ENCODE data around the gene RND3.
A peak's percentile ranks its signal among the peaks of the same experiment; 100 is the strongest.

Gene RND3, protein sequence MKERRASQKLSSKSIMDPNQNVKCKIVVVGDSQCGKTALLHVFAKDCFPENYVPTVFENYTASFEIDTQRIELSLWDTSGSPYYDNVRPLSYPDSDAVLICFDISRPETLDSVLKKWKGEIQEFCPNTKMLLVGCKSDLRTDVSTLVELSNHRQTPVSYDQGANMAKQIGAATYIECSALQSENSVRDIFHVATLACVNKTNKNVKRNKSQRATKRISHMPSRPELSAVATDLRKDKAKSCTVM

DNA sequence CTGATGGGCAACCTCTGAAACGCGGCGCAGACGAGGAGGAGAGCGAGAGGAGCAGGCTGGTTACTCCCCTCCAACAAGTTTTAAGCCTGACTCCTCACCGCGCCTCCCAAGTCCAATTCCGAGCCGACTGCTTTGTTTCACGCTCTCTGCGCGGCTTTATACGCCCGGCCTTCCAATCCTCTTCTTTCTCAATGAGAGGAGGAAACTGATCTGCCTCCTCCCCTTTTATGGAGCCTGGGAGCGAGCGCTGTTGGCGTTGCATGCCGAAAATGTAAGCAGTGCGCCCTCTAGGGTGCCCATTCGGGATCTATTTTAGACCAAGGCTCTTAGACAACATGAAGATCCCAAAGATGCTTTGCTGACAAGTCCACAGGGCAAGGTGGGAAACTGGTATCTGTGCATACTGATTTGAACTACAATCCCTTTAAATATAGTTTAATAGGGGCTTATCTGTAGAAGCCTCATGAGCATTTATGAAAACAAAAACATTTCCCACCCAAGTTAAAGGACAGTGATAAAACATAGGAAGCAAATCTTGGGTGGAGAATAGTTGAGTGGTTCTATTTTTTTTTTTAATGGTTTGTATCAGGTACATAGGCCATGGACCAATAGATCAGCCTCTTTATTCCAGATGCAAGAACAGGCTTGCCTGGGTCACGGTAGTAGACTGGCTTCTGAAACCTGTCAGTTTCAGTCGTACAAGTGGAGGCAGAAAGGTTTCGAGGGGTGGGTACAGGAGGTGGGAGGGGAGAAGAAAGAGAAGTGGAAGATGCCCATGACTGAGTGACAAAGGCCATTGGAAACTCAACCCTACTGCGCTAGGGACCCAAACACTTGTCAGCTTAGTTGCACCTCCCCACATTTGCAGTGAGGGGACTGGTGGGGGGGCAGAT lies at the start of gene RND3:
RND3 (minus strand) TSS at position 131 of the 893 bp plus-strand sequence. CDS start 250 bp downstream, outside the sequence.
- peak; percentile 97 for DNase-seq (ENCODE audit: low spot score)

DNA sequence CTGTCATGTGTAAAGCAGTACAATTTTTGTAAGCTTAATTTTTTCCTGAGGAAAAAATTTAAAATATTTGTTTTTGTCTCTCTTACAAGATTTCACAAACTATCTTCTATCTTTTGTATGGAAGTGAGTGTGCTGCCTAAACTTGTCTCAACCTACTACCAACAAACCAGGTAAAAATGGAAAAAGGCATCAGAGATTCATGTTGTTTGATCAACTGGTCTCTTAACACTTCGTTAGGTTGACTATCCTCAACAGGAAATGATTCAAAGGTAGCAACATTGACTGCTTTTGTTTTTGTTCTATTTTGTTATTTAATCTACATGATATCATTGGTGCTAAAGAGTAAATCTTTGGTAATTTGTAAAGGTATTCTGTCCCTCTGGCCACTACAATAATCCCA lies 47.7 kb upstream of the RND3 start:
- no peak for DNase-seq (ENCODE audit: low spot score)

- DNase-seq (ENCODE audit: low spot score): no peak
Measured at GRCh38 chr2:150532879-150533278, 45.4 kb upstream of the RND3 start.

DNA sequence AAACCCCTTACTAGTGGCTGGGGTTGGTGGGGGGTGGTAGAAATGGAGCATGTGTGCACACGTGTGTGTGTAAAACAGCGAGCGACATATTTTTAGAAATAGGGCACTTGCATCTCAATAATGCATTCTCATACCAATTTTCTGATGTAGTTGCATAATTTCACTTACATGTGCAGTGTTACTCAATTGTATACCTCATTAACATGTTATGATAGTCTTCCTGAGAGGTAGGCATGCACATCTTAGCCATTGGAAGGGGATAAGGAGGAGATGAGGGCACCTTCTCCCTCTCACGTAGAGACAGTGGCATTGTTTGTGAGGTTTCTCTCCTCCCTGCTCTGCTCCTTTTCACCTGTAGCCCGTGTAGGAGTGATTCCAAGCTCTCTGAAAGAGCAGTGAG lies 44.6 kb upstream of the RND3 start:
- no peak for DNase-seq (ENCODE audit: low spot score)

GRCh38 chr2:150531591-150531990 lies 44.1 kb upstream of the RND3 start:
- DNase-seq (ENCODE audit: low spot score): no peak

DNA sequence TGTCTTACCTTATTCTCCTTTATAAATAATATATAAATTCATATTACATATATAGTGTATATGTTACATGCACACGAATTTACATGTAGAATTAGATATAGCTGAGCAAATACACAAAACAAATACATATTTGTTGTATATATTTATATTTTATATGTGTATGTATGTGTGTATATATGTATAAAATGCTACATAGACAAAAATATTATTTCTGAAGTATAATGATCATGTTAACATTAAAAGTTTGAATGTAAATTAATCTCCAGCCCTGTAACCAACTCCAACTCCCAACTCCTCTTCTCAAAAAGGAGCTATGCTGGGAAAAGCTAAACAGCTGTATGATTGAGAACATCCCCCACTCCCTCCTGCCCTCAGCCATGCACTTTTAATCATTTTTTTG lies 42.7 kb upstream of the RND3 start:
- no peak for DNase-seq (ENCODE audit: low spot score)

GRCh38 chr2:150528861-150529801 lies 41.7 kb upstream of the RND3 start:
- no peak for DNase-seq (ENCODE audit: low spot score)

DNA sequence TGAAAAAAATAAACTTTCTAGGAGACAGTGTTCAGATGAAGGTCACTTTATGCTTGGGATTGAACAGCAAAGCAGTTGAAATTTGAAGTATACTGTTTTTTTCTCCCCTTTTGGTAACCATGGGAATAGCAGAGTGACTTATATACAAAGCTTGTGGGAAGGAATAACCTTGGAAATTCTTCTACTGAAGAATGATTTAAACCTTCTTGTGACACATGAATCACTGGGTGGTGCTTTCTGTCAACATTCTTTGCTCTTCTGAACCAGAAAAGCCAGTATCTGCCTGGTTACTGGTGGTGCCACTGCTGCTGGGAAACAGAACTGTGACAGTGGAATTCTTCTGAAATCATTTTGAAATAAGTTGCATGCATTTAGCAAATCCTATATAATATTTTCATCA lies 39.4 kb upstream of the RND3 start:
- DNase-seq (ENCODE audit: low spot score): no peak

DNA sequence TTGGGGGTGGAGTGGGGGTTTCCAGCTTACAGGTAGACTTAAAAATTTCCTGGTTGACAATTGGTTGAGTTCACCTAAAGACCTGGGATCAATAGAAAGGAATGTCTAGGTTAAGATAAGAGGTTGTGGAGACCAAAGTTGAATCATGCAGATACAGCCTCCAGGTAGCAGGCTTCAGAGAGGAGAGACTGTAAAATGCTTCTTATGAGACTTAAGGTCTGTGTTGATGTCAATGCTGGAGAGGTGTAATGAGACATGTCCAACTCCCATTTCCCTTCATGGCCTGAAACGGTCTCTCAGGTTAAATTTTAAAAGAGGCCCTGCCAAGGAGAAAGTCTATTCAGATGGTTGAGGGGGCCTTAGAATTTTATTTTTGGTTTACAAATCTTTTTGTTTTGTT lies 38.5 kb upstream of the RND3 start:
- DNase-seq (ENCODE audit: low spot score): no peak

GRCh38 chr2:150522269-150522668 lies 34.8 kb upstream of the RND3 start:
- no peak for DNase-seq (ENCODE audit: low spot score)

DNA sequence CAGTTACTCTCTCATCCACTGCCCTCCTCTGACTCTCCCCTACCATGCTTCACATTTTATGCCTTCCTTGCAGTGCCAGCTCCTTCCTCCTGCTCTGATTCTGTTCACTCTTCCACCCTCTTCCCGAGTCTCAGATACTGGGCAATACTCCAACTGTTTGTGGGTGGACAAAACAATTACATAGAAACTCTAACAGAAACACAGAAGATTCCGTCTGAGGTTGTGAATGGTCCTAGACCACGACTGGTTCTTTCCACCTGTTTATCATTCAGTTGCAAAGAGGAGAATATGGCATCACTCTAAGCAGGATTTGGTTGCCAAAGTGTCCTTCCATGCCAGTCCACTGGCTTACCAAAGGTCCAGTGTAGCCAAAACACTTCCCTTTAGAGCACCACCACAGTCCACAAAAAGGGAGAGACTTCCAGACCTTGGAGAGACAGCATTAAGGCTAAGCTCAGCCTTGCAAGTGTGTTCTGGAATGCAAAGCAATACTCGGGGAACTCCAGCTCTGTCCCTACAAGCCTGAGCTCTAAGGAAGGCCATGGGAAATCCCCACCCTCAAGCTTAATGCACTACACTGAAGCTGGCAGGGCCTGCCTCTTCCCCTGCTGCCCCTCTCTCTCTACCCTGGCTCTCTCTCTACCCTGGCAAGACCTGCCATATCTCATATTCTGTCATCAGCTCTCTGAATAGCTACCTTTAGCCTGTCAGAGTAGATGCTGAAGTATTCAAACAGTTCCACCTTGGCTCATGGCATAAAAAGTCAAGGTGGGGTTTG lies 33.6 kb upstream of the RND3 start:
- DNase-seq (ENCODE audit: low spot score): no peak

- no peak for DNase-seq (ENCODE audit: low spot score)
Measured at GRCh38 chr2:150520033-150520432, 32.6 kb upstream of the RND3 start.

GRCh38 chr2:150517951-150518680 lies 30.6 kb upstream of the RND3 start:
- DNase-seq (ENCODE audit: low spot score): no peak

DNA sequence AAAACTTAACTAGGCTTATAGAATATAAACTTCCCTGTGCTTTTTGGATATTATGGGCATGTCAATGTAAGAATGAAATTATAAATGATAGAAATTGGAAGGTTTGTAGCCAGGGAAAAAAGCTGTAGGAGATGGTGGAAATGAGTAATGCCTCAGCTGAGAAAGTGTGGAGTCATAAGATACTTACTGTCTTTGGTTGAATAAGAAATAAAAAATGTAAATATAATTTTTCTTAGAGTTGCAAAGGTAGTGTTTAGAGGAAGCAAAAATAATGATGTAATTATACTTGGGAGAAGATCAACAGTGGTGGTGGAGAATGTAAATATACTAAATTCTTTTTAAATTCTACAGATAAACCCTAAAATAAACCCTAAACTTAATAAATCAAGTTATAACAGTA lies 26.2 kb upstream of the RND3 start:
- no peak for DNase-seq (ENCODE audit: low spot score)

- DNase-seq (ENCODE audit: low spot score): no peak
Measured at GRCh38 chr2:150508497-150509137, 21.1 kb upstream of the RND3 start.

- no peak for DNase-seq (ENCODE audit: low spot score)
Measured at GRCh38 chr2:150507071-150507470, 19.6 kb upstream of the RND3 start.

DNA sequence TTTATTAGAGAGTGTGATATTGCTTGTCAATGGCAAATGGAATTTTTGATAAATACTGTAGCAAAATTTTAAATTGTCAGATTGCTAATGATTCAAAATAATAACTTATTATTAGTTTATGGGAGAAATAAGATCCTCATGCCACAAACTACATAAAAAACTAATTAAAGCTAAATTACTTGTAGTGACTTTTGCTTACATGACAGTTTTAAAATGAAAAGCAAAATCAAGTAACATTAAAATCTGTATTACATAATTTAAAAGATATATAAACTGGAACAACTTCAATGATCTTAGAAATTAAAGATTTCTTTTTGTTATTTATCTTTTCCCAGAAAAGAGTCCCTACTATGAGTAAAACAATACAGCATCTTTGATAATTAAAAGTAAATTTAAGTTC lies 17.7 kb upstream of the RND3 start:
- DNase-seq (ENCODE audit: low spot score): no peak

DNA sequence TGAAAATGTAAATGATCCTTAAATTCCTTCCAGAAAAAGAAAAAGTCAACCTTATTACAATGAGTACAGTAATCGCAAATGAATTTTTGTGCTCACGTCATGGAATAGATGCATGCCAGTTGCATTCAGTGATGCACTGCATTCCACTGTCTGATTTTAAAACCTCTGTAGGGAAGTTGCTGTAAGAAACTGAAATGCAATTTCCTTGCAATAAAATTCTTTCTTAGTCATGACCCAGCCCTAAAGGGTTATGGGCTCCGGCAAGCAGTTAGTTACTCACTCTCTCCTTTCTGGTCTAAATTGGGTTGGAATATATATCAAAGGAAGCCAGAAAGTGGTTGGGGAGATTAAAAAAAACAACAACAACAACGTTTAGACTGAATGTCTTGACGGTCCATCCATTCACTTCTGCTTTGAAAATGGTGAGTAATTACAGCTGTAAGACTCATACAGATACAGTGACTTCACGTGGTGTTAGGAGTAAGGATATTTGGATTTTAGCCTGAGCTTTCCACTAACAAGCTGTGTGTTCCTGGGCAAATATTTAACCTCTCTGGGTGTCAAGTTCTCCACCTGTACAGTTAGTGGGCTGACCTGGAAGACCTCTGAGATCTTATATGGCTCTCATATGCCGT lies 8.6 kb upstream of the RND3 start:
- DNase-seq (ENCODE audit: low spot score): no peak

DNA sequence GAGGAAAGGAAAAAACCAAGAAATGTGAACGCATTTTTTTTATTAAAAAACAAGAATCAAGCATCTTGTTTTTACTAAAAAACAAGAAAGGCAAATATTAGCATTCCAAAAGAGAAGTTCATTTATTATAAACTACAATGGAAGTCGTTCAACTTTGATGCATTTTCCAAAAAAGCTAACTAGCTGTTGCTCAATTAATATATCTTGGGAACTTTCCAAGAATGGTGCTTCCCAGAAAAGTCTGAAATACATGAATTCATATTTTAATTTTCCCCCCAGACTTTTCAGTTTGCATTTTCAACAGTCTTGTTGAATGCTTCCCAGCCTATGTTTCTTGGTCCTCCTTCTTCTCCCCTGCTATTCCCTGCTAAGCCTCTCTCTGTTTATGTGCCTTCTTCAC lies 7.5 kb upstream of the RND3 start:
- no peak for DNase-seq (ENCODE audit: low spot score)
